ENCODE results near the gene ZNF467.

The ZNF467 gene, protein sequence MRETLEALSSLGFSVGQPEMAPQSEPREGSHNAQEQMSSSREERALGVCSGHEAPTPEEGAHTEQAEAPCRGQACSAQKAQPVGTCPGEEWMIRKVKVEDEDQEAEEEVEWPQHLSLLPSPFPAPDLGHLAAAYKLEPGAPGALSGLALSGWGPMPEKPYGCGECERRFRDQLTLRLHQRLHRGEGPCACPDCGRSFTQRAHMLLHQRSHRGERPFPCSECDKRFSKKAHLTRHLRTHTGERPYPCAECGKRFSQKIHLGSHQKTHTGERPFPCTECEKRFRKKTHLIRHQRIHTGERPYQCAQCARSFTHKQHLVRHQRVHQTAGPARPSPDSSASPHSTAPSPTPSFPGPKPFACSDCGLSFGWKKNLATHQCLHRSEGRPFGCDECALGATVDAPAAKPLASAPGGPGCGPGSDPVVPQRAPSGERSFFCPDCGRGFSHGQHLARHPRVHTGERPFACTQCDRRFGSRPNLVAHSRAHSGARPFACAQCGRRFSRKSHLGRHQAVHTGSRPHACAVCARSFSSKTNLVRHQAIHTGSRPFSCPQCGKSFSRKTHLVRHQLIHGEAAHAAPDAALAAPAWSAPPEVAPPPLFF

DNA sequence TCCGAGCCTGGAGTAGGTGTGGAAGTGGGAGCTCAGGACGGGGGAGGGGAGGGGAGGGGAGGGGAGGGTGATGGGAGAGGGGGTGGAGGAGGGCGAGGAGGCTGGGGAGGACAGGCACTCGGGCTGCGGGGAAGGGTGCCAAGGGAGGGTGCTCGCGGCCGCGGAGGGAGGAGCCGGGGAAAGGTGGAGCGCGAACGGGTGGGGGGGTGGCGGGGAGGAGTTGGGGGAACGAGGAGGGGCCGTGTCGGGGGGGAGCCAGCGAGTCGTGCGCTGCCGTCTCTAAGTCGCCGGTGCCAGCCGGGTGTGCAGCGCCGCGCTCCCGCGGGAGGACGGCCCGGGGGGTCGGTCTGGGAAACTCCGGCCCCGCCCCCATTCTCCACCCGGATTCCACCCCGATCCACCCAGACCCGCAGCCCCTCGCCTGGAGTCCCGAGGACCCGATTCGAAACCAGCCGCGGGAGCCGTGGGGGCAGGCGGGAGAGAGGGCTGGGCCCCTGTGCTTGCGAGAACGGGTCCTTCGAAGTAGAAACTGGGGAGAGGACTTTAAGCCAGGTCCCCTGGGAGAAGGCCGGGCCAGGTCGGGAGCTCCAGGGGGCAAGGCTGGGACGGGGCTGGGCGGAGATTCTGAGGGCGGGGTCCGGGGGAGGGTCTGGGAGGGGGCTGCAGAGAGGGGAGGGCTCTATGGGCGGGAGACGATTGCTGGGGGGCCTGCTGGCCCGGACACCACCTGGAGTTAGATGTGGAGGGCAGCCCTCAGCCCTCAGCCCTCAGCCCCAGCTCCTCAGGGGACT lies at the start of gene ZNF467:
TSS of gene ZNF467 (minus strand) at position 143 of the 791 bp plus-strand sequence. CDS start 2,556 bp downstream, outside the sequence.
- peak; percentile 35 for DNase-seq (ENCODE audit: low read depth)

DNA sequence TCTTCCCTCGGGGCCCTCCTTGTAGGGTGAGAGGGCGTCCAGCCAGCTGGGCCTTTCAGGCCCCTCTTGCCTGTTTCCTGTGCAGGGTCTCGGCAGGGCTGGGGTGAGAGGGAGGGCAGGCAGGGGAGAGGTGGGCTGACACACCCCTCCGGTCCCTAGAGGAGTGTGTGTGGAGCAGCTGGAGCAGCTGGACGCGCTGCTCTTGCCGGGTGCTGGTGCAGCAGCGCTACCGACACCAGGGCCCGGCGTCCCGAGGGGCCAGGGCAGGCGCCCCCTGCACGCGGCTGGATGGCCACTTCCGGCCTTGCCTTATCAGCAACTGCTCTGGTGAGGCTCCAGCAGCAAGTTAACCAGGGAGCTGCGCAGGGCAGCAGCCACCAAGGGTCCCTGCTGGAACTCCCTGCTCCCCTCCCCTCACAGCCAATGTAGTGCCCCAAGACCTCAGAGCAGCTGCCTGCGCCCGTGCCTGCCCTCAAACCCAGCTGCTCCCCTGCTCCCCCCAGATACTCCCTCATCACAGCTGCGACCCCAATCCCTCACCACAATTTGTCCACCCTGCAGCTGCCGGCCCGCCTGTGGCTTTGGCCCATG lies 49.1 kb upstream of the ZNF467 start:
- no peak for DNase-seq (ENCODE audit: low read depth)

DNA sequence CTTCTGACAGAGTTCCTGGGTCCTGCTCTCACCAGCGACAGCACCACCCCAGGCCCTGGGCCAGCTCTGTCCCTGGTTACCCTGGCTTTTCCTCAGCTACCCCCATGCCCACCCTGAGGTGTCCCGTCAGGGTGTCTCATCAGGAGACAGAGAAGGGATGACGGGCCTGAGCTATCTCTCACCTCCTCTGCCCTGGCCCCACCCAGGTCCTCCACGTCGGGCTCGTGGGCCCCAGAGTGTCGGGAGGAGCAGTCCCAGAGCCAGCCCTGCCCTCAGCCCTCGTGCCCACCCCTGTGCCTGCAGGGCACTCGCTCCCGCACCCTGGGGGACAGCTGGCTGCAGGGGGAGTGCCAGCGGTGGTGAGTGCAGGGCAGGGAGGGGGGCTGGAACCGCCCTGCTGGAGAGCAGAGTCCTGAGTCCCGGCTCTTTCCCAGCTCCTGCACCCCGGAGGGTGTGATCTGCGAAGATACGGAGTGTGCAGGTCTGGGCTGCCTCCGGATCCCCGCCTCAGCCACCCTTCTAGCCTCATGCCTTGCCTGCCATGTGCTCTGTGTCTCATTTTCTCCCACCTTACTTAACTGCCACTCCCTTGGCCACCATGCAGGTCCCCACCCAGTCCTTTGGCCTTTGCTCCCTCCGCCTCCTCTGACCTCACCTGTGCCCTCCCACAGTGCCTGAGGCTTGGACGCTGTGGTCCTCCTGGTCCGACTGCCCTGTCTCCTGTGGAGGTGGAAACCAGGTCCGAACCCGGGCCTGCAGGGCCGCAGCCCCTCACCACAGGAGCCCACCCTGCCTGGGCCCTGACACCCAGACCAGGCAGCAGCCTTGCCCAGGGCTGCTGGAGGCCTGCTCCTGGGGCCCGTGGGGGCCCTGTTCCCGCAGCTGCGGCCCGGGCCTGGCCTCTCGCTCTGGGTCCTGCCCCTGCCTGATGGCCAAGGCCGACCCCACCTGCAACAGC lies 48.1 kb upstream of the ZNF467 start:
- DNase-seq (ENCODE audit: low read depth) = no peak

DNA sequence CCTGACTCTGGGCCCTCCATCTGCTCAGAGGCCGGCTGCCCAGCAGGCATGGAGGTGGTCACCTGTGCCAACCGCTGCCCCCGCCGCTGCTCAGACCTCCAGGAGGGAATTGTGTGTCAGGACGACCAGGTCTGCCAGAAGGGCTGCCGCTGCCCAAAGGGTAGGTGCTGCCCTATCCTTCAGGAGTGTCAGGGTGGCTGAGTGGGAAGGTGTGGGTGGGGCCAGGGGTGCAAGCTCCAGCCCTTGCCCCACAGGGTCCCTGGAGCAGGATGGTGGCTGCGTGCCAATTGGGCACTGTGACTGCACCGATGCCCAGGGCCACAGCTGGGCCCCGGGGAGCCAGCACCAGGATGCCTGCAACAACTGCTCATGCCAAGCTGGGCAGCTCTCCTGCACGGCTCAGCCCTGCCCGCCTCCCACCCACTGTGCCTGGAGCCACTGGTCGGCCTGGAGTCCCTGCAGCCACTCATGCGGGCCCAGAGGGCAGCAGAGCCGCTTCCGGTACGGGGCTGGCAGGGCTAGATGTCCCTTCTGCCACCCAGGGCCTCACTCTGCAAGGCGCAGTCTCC lies 47.3 kb upstream of the ZNF467 start:
- no peak for DNase-seq (ENCODE audit: low read depth)

DNA sequence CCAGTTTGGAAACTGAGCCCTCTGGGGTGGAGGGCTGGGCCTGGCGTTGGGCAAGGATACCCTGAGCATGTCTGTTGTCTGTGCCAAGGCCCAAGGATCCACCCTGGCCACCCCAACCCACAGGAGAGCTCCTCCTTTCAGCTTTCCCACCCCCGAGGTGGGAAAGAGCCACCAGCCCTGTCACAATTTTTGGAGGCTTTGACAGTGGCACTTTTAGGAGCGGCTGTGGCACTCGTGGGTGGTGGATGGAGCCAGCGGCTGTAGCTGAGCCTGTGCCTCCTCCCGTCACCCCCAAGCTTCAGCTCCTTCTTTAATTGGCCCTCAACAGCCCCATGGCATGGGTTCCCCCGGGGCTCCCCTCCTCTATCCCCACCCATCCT lies 46.6 kb upstream of the ZNF467 start:
- DNase-seq (ENCODE audit: low read depth) = no peak

DNA sequence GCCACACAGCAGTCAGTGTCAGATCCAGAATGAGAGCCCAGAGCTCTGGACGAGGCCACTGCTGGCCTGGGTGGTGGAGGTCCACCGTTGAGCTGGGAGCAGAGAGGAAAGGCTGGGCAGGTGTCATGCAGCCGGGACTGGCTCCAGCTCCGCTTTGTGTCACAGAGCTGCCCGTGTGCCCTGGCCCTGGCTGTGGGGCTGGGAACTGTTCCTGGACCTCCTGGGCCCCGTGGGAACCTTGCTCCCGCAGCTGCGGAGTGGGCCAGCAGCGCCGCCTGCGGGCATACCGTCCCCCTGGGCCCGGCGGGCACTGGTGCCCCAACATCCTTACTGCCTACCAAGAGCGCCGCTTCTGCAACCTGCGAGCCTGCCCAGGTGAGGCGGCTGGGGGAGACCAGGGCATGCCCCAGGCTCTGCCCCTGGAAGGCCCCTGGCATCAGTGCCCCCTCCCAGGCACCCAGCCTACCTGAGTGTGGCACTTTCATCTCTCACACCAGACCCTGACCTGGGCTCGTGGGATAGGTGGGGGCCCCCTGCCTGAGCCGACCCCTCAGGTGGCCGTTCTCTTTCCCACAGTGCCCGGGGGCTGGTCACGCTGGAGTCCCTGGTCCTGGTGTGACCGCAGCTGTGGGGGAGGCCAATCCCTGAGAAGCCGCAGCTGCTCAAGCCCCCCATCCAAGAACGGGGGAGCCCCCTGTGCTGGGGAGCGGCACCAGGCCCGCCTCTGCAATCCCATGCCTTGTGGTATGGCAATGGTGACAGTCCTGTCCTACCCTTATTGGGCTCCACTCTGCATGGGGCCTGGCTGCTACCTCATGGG lies 46.0 kb upstream of the ZNF467 start:
- DNase-seq (ENCODE audit: low read depth) = no peak

DNA sequence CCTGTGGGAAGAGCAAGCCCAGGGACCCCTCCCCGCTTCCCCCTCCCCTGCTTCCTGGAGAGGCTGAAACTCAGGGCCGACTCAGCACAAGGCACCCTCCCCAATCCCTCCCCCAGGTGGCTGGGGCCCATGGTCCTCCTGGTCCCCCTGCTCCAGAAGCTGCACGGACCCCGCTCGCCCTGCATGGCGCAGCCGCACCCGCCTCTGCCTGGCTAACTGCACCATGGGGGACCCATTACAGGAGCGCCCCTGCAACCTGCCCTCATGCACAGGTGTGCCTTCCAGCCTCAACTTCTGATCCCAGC lies 45.1 kb upstream of the ZNF467 start:
- no peak for DNase-seq (ENCODE audit: low read depth)

DNA sequence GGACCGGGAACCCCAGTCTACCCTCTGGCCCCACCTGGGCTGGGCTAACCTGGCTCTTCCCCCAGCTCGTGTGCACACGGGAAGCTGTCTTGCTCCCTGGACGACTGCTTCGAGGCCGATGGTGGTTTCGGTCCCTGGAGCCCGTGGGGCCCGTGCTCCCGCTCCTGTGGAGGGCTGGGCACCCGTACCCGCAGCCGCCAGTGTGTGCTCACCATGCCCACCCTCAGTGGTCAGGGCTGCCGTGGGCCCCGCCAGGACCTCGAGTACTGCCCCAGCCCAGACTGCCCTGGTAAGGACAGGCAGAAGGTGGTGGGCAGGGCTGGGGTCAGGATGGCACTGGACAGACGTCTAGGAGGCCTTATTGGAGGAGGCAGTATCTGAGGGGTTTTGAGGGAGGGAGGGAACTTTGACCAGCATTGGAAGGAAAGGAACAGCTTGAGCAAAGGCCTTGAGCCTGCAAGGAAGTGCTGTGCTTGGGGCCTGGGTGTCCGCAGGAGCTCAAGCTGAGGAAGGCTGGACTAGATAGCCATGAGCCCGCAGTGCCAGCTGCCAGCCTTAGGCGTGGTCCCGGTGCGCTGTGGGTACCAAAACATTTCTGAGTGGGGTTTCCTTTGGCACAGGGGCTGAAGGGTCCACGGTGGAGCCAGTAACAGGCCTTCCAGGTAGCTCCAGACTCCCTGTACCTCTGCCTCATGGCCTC lies 44.6 kb upstream of the ZNF467 start:
- no peak for DNase-seq (ENCODE audit: low read depth)

DNA sequence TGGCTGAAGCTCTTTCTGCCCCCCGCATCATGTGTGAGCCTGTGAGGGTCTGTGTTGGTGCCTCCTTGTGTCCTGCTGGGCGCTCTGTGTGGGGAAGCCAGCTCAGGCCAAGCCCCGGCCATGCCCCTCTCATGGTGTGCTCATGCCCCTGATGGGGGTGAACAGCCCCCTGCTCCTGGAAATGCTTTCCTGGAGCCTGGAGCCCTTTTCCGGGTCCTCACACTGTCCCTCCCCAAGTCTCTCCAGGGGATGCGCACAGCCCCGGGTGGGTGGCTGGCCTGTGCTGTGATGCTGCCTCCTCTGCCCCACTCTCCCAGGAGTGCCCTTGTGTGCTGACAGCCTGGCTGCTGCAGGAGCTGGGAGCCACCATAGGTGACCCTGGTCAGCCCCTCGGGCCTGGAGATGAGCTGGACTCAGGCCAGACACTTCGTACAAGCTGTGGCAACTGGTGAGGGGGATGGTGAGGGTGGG lies 43.9 kb upstream of the ZNF467 start:
- DNase-seq (ENCODE audit: low read depth) = no peak

DNA sequence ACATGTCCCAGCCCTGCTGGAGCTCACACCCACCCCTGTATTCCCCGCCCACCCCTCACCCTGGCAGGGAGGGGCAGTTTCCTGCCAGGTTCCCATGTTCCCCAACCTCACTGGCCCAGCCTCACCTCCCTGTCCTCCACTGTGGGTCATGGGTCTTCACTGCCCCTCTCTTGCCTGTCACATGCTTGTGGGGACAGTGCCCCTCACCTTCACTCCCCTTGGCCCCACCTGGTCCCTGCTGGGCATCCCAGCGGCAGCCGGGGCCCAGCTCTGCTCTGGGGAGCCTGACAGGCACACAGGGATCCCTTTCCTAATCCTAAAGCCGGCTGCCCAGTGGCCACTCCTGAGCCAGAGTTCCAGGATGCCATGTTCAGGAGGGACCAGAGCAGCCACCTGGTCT lies 43.4 kb upstream of the ZNF467 start:
- DNase-seq (ENCODE audit: low read depth) = no peak

DNA sequence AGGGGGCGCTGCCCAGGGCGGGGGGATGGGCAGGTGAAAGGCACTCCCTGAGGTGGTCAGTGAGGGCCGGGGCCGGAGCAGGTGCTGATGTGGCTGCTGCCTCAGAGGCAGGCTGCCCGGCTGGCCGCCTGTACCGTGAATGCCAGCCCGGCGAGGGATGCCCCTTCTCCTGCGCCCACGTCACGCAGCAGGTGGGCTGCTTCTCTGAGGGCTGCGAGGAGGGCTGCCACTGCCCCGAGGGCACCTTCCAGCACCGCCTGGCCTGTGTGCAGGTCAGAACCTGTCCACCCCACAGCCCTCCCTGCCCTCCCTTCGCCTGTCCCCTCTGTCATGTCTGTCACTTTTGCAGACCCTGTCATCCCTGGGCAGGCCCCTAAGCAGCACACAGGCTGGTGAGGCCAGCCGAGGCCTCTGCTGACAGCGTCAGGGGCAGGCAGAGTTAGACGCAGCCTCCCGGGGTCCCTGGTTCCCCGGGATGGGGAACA lies 42.9 kb upstream of the ZNF467 start:
- no peak for DNase-seq (ENCODE audit: low read depth)

DNA sequence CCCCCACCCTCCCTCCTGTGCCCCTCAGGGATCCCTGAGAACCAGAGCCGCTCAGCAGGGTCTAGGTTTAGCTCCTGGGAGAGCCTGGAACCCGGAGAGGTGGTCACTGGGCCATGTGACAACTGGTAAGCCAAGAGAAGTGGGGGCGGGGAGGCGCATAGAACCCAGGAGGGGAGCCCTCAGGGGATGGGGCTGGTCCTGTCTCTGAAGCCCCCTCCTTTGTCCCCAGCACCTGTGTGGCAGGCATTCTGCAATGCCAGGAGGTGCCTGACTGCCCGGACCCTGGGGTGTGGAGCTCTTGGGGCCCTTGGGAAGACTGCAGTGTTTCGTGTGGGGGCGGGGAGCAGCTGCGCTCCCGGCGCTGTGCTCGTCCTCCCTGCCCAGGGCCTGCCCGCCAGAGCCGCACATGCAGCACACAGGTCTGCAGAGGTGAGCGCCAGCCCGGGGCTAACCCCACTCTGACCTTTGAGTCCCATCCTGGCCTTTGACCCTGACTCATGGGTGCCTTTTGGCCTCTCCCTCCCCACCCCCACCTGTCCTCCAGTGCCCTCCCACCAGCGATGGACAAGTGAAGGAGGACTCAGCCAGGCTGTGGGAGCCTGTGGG lies 42.4 kb upstream of the ZNF467 start:
- no peak for DNase-seq (ENCODE audit: low read depth)

DNA sequence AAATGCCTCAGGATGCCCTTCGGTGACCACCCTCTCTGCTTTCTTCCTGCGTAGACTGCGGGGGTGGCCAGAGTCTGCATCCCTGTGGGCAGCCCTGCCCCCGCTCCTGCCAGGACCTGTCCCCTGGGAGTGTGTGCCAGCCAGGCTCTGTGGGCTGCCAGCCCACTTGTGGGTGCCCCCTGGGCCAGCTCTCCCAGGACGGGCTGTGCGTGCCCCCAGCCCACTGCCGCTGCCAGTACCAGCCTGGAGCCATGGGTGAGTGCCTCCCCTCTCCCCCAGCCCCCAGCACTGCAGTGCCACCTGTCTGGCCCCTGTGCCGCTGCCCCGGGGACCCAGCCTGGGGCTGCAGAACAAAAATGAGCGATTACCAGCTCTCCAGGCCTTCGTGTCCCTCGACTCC lies 41.7 kb upstream of the ZNF467 start:
- DNase-seq (ENCODE audit: low read depth) = no peak

DNA sequence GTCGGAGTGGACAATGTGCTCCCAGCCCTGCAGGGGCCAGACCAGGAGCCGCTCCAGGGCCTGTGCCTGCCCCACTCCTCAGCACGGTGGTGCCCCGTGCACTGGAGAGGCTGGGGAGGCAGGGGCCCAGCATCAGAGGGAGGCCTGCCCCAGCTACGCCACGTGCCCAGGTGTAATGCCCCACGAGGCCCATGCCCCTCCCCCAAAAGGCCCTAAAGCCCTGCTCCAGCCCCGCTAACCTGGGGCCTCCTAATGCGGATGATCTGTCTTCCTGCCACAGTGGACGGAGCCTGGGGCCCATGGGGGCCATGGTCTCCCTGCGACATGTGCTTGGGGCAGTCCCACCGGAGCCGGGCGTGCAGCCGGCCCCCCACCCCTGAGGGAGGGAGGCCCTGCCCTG lies 41.1 kb upstream of the ZNF467 start:
- DNase-seq (ENCODE audit: low read depth) = no peak

DNA sequence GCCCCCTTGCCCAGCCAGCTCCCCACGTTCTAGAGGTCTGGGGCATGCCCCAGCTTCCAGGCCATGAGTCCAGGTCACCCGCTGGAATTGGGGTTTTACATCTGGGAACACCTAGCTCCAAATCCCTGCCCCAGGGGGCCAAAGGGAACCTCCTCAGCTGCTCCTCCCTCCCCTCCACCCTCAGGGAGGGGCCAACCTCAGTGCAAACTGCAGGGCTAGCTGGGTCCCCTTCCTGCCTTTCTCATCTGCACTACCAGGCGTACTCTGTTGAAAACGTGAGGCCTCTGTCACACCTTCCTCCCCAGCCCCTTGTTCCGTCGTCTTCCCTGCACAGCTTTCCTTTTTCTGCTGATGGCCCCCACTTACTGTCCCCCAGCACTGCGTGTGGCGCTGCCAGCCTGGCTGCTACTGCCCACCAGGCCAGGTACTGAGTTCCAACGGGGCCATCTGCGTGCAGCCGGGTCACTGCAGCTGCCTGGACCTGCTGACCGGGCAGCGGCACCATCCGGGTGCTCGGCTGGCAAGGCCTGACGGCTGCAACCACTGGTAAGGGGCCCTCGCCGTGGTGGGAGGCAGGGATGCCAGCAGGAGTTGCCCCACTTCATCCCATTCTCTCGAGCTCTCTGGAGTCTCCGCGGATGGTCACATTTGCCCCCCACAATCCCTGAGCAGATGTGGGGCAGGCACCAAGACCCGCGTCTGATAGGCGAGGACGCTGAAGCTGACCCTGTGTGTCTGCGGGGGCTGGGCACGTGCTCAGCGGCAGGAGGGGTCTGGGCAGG lies 40.1 kb upstream of the ZNF467 start:
- no peak for DNase-seq (ENCODE audit: low read depth)

DNA sequence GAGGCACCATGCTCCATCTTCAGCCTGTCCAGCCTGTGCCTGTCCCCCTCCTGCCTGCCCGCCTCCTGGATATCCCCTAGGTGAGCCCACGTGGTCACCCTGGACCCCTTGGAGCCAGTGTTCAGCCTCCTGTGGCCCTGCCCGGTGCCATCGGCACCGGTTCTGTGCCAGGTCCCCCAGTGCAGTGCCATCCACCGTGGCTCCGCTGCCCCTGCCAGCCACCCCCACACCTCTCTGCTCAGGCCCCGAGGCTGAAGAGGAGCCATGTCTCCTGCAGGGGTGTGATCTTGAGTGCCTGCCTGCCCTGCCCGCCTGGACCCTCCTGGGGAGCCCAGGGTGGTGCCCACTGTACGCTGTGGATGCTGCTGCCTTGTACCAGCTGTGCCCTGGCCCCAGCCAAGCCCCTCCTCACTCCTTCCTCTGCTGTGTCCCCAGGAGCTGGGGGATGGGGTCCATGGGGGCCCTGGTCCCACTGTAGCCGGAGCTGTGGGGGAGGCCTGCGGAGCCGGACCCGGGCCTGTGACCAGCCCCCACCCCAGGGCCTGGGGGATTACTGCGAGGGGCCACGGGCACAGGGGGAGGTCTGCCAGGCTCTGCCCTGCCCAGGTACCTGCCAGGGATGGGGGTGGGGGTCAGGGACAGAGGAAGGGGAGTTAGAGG lies 38.6 kb upstream of the ZNF467 start:
- no peak for DNase-seq (ENCODE audit: low read depth)

DNA sequence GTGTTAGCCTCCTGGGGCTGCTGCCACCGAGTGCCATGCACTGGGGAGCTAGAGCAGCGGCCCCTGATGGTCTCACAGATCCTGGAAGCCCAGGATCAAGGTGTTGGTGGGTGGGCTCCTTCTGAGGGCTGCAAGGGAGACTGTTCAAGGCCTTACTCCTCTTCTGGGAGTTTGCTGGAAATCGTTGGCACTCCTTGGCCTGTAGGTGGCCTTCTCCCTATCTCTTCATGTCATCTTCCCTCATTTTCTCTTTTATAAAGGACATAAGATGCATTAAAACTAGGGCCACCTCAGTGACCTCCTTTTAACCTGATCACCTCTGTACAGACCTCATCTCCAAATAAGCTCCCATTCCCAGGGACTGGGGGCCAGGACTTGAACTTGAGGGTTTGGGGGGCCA lies 37.8 kb upstream of the ZNF467 start:
- DNase-seq (ENCODE audit: low read depth) = no peak

DNA sequence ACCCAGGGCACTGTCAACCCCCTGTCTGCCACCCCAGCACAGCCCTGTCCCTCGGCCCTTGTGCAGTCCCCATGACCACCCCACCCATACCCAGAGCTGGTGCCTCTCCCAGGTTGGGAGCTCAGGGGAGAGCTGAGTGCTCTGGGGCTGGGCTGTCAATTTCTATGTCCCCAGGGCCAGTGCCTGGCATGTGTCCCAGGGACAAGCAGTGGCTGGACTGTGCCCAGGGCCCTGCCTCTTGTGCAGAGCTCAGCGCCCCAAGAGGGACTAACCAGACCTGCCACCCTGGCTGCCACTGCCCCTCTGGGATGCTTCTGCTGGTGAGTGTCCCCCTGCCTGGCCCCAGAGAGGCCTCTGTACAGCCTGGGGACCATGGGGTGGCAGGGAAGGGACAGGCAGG lies 35.8 kb upstream of the ZNF467 start:
- no peak for DNase-seq (ENCODE audit: low read depth)
